ENCODE data around the gene STT3B. TPM values are rescaled to one million over a fixed set of nuclear protein-coding genes. Genes with fewer than 3 reads are reported as not detected.
A peak's percentile ranks its signal among the peaks of the same experiment; 100 is the strongest.

The STT3B gene
- total and polyA plus RNA-seq, 2 experiments from 2014 or later: 105 to 106 TPM

DNA sequence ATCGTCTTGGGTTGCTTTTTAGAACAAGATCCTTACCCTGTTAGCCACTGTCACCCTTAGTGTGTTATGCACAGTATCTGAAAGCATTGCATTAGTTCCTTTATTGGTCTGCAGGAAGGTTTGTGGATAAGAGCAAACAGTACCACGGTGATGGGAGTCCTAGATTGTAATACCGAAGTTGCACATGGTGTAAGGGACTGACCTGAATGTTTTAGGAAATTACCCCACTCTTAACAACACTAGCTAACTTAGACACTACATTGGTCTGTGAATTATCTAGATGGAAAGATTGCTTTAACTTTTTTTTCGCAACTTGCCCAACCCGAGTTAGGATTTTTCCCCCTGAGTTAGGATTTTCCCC is 1.3 kb downstream of the STT3B start:
- H3K27ac ChIP-seq: peak overlapping the region; percentile 91
- H3K36me3 ChIP-seq: no peaks in the 10 kb centered on the region
- TF ChIP-seq, protein P1, sequence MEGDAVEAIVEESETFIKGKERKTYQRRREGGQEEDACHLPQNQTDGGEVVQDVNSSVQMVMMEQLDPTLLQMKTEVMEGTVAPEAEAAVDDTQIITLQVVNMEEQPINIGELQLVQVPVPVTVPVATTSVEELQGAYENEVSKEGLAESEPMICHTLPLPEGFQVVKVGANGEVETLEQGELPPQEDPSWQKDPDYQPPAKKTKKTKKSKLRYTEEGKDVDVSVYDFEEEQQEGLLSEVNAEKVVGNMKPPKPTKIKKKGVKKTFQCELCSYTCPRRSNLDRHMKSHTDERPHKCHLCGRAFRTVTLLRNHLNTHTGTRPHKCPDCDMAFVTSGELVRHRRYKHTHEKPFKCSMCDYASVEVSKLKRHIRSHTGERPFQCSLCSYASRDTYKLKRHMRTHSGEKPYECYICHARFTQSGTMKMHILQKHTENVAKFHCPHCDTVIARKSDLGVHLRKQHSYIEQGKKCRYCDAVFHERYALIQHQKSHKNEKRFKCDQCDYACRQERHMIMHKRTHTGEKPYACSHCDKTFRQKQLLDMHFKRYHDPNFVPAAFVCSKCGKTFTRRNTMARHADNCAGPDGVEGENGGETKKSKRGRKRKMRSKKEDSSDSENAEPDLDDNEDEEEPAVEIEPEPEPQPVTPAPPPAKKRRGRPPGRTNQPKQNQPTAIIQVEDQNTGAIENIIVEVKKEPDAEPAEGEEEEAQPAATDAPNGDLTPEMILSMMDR (IDR thresholded peaks at IDR 0.05; ENCODE audit: low read depth, low read length): no peak
- H3K4me3 ChIP-seq: peak overlapping the region; percentile 87
- no peaks in the 10 kb centered on the region for H3K27me3 ChIP-seq
- H3K4me1 ChIP-seq (ENCODE audit: low read depth): peaks cover 23% of the 10 kb centered on the region
- DNase-seq (ENCODE audit: low read depth in 1 of 2, low spot score in 1 of 2): peak; percentile 7 to 21
- no peaks in the 10 kb centered on the region for H3K9me3 ChIP-seq (ENCODE audit: low read depth)

DNA sequence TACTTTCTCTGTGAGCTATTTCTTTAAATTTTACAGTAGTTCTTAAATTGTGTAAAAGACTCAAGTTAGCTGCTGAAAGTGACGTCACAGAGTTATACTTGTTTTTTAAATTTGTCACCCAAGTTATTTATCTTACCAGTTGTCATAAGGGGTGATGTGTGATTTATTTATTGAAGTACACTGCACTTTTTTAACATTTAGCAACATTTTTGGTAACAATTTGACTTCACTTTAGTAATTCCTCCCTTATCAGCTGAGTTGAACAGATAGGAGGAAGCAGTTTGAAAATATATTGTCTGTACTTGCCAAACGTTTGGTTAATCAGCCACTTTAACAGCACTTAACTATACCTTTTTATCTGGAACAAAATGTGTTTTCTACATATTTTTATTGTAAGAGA is 3.8 kb downstream of the STT3B start:
- TF ChIP-seq, protein P1 (IDR thresholded peaks at IDR 0.05; ENCODE audit: low read depth, low read length): no peak
- Histone ChIP-seq H3K4me3 (no peak overlapping the region), H3K36me3 (no peaks in the 10 kb centered on the region), H3K27ac (no peak overlapping the region), H3K9me3 (ENCODE audit: low read depth) (no peaks in the 10 kb centered on the region), H3K27me3 (no peaks in the 10 kb centered on the region), H3K4me1 (ENCODE audit: low read depth) (peaks cover 17% of the 10 kb centered on the region)
- DNase-seq (ENCODE audit: low read depth in 1 of 2, low spot score in 1 of 2): peak in 1 of 2 donors; percentile 23

DNA sequence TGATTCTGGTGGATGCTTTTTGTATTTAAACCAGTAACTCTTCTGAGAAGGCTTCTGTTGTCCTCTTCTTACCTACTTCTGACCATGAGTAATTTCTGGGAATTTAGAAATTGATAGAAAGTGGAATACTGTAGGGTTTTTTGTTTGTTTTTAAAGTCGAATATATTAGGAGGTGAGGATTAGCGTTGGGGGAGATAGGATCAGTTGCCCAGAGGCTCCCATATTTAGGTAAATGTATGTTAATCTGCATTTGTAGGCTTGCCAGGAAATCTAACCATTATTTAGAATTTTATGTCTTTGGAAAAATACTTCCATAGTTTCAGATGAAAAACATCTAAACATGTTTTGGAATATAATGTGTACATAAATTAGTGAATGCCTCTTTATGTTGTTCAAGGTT is 6.1 kb downstream of the STT3B start:
- TF ChIP-seq, protein P1 (IDR thresholded peaks at IDR 0.05; ENCODE audit: low read depth, low read length): no peak
- Histone ChIP-seq H3K36me3 (no peaks in the 10 kb centered on the region), H3K27me3 (no peaks in the 10 kb centered on the region), H3K9me3 (ENCODE audit: low read depth) (no peaks in the 10 kb centered on the region), H3K4me3 (no peak overlapping the region), H3K27ac (no peak overlapping the region), H3K4me1 (ENCODE audit: low read depth) (peaks cover 17% of the 10 kb centered on the region)
- no peak for DNase-seq (ENCODE audit: low read depth in 1 of 2, low spot score in 1 of 2)

DNA sequence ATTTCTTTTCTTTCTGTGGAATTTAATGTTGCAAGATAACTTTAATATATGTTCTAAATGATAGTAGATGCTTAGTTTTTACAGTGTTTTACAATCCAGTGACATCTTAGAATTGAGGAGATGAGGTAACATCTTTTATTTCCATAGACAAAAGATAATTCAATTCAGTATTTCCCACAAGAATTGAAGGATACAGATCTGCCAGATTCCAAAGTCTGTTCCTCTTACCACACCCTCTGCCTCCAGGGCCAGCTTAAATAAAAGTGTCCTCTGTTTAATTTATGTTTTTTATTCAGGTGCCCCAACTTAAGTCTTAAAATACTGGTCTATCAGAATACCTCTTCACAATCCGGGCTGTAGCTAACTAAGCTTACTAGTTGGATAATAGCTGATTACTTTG is 6.5 kb downstream of the STT3B start:
- Histone ChIP-seq H3K27ac (no peak overlapping the region), H3K4me1 (ENCODE audit: low read depth) (peaks cover 20% of the 10 kb centered on the region), H3K9me3 (ENCODE audit: low read depth) (no peaks in the 10 kb centered on the region), H3K4me3 (no peak overlapping the region), H3K27me3 (no peaks in the 10 kb centered on the region), H3K36me3 (no peaks in the 10 kb centered on the region)
- TF ChIP-seq, protein P1 (IDR thresholded peaks at IDR 0.05; ENCODE audit: low read depth, low read length): no peak
- no peak for DNase-seq (ENCODE audit: low read depth in 1 of 2, low spot score in 1 of 2)

DNA sequence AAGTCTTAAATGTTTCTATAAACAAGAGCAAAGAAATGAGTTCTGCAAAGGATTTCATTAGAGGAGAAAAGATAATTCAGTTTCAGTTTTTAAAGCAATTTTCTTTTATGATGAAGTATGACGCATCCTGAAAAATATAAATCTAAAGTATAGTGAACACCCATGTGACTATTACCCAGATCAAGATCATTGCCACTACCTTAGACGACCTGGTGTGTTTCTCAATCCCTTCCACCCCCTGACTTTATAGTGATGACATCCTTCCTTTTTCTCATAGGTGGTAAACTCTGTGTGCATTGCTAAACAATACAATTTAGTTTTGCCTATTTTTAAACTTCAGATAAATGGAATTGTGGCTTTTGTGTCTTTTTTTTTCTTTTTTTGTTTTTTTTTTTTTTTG is 8.4 kb downstream of the STT3B start:
- H3K27me3 ChIP-seq: no peaks in the 10 kb centered on the region
- H3K36me3 ChIP-seq: no peaks in the 10 kb centered on the region
- H3K4me1 ChIP-seq (ENCODE audit: low read depth): peaks cover 19% of the 10 kb centered on the region
- no peaks in the 10 kb centered on the region for H3K9me3 ChIP-seq (ENCODE audit: low read depth)
- TF ChIP-seq, protein P1 (IDR thresholded peaks at IDR 0.05; ENCODE audit: low read depth, low read length): no peak
- no peak for DNase-seq (ENCODE audit: low read depth in 1 of 2, low spot score in 1 of 2)
- H3K27ac ChIP-seq: no peak overlapping the region
- H3K4me3 ChIP-seq: no peak overlapping the region

DNA sequence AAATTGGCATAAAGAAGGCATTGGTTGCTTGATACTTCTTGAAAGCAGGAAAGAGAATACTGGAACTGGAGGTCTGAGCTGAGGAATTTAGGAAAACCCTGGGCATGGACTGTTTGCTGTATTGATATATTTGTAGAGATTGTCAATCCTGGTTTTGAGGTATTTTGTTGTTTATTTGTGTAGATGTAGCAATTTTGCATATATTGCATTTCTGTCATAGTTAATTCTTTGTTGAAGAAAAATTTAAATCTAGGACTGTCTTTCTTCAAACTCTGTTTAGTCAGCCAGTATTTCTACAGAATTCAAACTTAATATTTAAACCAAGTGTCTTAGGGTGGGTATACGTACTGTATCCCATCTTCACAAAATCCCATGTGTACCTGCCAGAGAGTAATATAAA is 9.5 kb downstream of the STT3B start:
- Histone ChIP-seq H3K4me3 (no peak overlapping the region), H3K4me1 (ENCODE audit: low read depth) (peaks cover 14% of the 10 kb centered on the region), H3K27ac (no peak overlapping the region), H3K27me3 (no peaks in the 10 kb centered on the region), H3K9me3 (ENCODE audit: low read depth) (no peaks in the 10 kb centered on the region), H3K36me3 (no peaks in the 10 kb centered on the region)
- TF ChIP-seq, protein P1 (IDR thresholded peaks at IDR 0.05; ENCODE audit: low read depth, low read length): no peak
- no peak for DNase-seq (ENCODE audit: low read depth in 1 of 2, low spot score in 1 of 2)

Measured in cardiac muscle cell (in vitro differentiated cells and primary cell).